Vagina (tissue), 2 donors: ENCODE results near the gene TBC1D30.

Experiments used
- CTCF ChIP-seq, 3 experiments: fragments of 450-650 bp in 2 of 3; fragments of 200-600 bp in 1 of 3; sonication (generic) in 1 of 3; IDR thresholded peaks; one replicate each; pipeline ENCODE4 v1.5.1; 2017 to 2019; ENCODE audit warnings: antibody characterized with exemption in 3 of 3, mild to moderate bottlenecking in 2 of 3, moderate library complexity in 2 of 3
- POLR2A ChIP-seq, 2 donors: fragments of 450-650 bp; IDR thresholded peaks; one replicate each; pipeline ENCODE4 v1.6.1; 2017; ENCODE audit warnings: antibody characterized with exemption in 2 of 2, mild to moderate bottlenecking in 2 of 2, moderate library complexity in 2 of 2

DNA sequence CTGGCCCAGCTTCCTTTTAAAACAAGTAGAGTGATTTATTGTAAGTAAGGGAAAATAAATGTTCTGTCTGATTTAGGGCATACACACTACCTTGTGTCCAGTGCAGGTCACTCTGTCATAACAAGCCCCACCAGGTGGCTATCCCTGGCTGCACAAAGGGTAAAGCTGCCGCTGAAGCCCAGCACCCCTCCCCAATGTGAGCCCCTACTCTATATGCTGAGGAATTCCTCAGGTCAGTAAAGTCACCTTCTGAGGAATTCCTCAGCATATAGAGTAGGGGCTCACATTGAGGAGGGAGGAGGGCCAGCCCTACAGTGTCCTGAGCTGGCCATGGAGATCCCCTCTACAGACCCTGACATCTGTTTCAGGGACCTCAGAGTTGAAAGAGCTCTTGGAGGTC is 67.2 kb downstream of the TBC1D30 start:
- TF ChIP-seq POLR2A (IDR thresholded peaks at IDR 0.05) (no peak), CTCF (IDR thresholded peaks at IDR 0.05) (no peak)
